H9 (cell line): ENCODE data around the gene TOR3A. TPM values are rescaled to one million over a fixed set of nuclear protein-coding genes. Genes with fewer than 3 reads are reported as not detected.
A peak's percentile ranks its signal among the peaks of the same experiment; 100 is the strongest.

Experiments used
- DNase-seq: peaks from one replicate; pipeline ENCODE4 v3.0.0-alpha.2; 2017
- H2AFZ ChIP-seq: one replicate; pipeline ENCODE4 v1.6.1; 2013; ENCODE audit warnings: mild to moderate bottlenecking, low read length, control low read depth, moderate library complexity
- H2AK5ac ChIP-seq: 2 replicates; pipeline ENCODE4 v1.6.1; 2013; ENCODE audit warnings: low read length, control low read depth, mixed read lengths; ENCODE audit not compliant: insufficient read length
- H2BK120ac ChIP-seq: one replicate; pipeline ENCODE4 v1.6.1; 2013; ENCODE audit warnings: low read depth, mild to moderate bottlenecking, low read length, control low read depth, inconsistent platforms; ENCODE audit not compliant: poor library complexity, severe bottlenecking
- H2BK12ac ChIP-seq: 2 replicates; pipeline ENCODE4 v1.6.1; 2013; ENCODE audit warnings: low read length, control low read depth, mixed read lengths, low read depth; ENCODE audit not compliant: insufficient read length
- H2BK15ac ChIP-seq: 2 replicates; pipeline ENCODE4 v1.6.1; 2013; ENCODE audit warnings: low read depth, low read length, control low read depth
- H2BK20ac ChIP-seq: one replicate; pipeline ENCODE4 v1.6.1; 2013; ENCODE audit warnings: low read depth, mild to moderate bottlenecking, low read length, control low read depth, inconsistent platforms; ENCODE audit not compliant: poor library complexity, severe bottlenecking
- H2BK5ac ChIP-seq: 2 replicates; pipeline ENCODE4 v1.6.1; 2013; ENCODE audit warnings: low read length, control low read depth, mixed read lengths; ENCODE audit not compliant: insufficient read length
- H3K14ac ChIP-seq: 2 replicates; pipeline ENCODE4 v1.6.1; 2013; ENCODE audit warnings: low read length, control low read depth; ENCODE audit not compliant: insufficient read depth
- H3K18ac ChIP-seq: 2 replicates; pipeline ENCODE4 v1.6.1; 2013; ENCODE audit warnings: low read depth, mild to moderate bottlenecking, mixed read lengths, low read length, control low read depth; ENCODE audit not compliant: insufficient read length
- H3K23ac ChIP-seq: 2 replicates; pipeline ENCODE4 v1.6.1; 2013; ENCODE audit warnings: low read length, control low read depth, mixed read lengths, low read depth; ENCODE audit not compliant: insufficient read length
- H3K23me2 ChIP-seq: 2 replicates; pipeline ENCODE4 v1.6.1; 2013; ENCODE audit warnings: low read depth, mild to moderate bottlenecking, mixed read lengths, low read length, control low read depth; ENCODE audit not compliant: insufficient read length, poor library complexity, severe bottlenecking
- H3K27ac ChIP-seq: 2 replicates; pipeline ENCODE4 v1.5.1; 2013; ENCODE audit warnings: low read length, control low read depth, mixed read lengths, low read depth; ENCODE audit not compliant: insufficient read length
- H3K27me3 ChIP-seq: 2 replicates; pipeline ENCODE4 v1.6.1; 2013; ENCODE audit warnings: low read length, control low read depth, inconsistent platforms; ENCODE audit not compliant: insufficient read depth
- H3K4ac ChIP-seq: 2 replicates; pipeline ENCODE4 v1.6.1; 2013; ENCODE audit warnings: low read depth, mild to moderate bottlenecking, control low read depth, inconsistent platforms, low read length, moderate library complexity
- H3K4me1 ChIP-seq: 2 replicates; pipeline ENCODE4 v1.6.1; 2013; ENCODE audit warnings: low read length, control low read depth, inconsistent platforms; ENCODE audit not compliant: insufficient read depth
- H3K4me2 ChIP-seq: 2 replicates; pipeline ENCODE4 v1.6.1; 2013; ENCODE audit warnings: low read length, control low read depth, mixed read lengths; ENCODE audit not compliant: insufficient read length, insufficient read depth
- H3K56ac ChIP-seq: 2 replicates; pipeline ENCODE4 v1.6.1; 2013; ENCODE audit warnings: low read depth, mild to moderate bottlenecking, mixed read lengths, low read length, control low read depth; ENCODE audit not compliant: insufficient read length
- H3K79me1 ChIP-seq: 2 replicates; pipeline ENCODE4 v1.6.1; 2013; ENCODE audit warnings: low read depth, mild to moderate bottlenecking, moderate library complexity, low read length, control low read depth, inconsistent platforms; ENCODE audit not compliant: insufficient read depth, poor library complexity, severe bottlenecking
- H3K79me2 ChIP-seq: 2 replicates; pipeline ENCODE4 v1.6.1; 2013; ENCODE audit warnings: low read length, control low read depth, inconsistent platforms; ENCODE audit not compliant: insufficient read depth
- H3K9ac ChIP-seq: 2 replicates; pipeline ENCODE4 v1.6.1; 2013; ENCODE audit warnings: low read length, control low read depth, mixed read lengths; ENCODE audit not compliant: insufficient read length; ENCODE audit errors: extremely low read depth
- H3K9me3 ChIP-seq: one replicate; pipeline ENCODE4 v1.6.1; 2013; ENCODE audit warnings: low read depth, low read length, inconsistent platforms; ENCODE audit not compliant: control insufficient read depth
- H3T11ph ChIP-seq: one replicate; pipeline ENCODE4 v1.6.1; 2013; ENCODE audit warnings: mild to moderate bottlenecking, low read length, control low read depth, inconsistent platforms
- H4K20me1 ChIP-seq: one replicate; pipeline ENCODE4 v1.6.1; 2013; ENCODE audit not compliant: control insufficient read depth, insufficient read length, insufficient read depth
- H4K5ac ChIP-seq: 2 replicates; pipeline ENCODE4 v1.6.1; 2013; ENCODE audit warnings: low read depth, mild to moderate bottlenecking, mixed read lengths, low read length, control low read depth; ENCODE audit not compliant: insufficient read length
- H4K8ac ChIP-seq: replicated peaks from 2 replicates; pipeline ENCODE4 v1.6.1; 2013; ENCODE audit warnings: low read length, control low read depth, mixed read lengths, low read depth; ENCODE audit not compliant: insufficient read length
- H4K91ac ChIP-seq: 2 replicates; pipeline ENCODE4 v1.6.1; 2013; ENCODE audit warnings: low read depth, mild to moderate bottlenecking, moderate library complexity, mixed read lengths, low read length, control low read depth; ENCODE audit not compliant: insufficient read length
- H3K27ac Mint-ChIP-seq, 3 experiments: 2 replicates in 2 of 3; 3 replicates in 1 of 3; pipeline ENCODE4 v1.8.0; 2020 to 2021; ENCODE audit warnings: mixed read lengths in 3 of 3, mild to moderate bottlenecking in 1 of 3, moderate library complexity in 1 of 3
- H3K27me3 Mint-ChIP-seq: 2 replicates; pipeline ENCODE4 v1.8.0; 2021; ENCODE audit warnings: low read depth, mild to moderate bottlenecking, moderate library complexity, mixed read lengths
- H3K36me3 Mint-ChIP-seq, 3 experiments: 2 replicates in 2 of 3; 3 replicates in 1 of 3; pipeline ENCODE4 v1.8.0; 2020 to 2021; ENCODE audit warnings: low read depth in 3 of 3, mixed read lengths in 3 of 3; ENCODE audit not compliant: insufficient read depth in 1 of 3
- H3K4me1 Mint-ChIP-seq, 2 experiments: 2 replicates each; pipeline ENCODE4 v1.8.0; 2020; ENCODE audit warnings: mixed read lengths in 2 of 2
- H3K4me3 Mint-ChIP-seq, 2 experiments: 2 replicates in 1 of 2; 3 replicates in 1 of 2; pipeline ENCODE4 v1.8.0; 2020 to 2021; ENCODE audit warnings: mild to moderate bottlenecking in 2 of 2, mixed read lengths in 2 of 2, moderate library complexity in 1 of 2
- H3K9me3 Mint-ChIP-seq, 2 experiments: 2 replicates in 1 of 2; 3 replicates in 1 of 2; pipeline ENCODE4 v1.8.0; 2020; ENCODE audit warnings: mild to moderate bottlenecking in 2 of 2, mixed read lengths in 2 of 2, moderate library complexity in 1 of 2
- CTCF ChIP-seq: fragments of 200-600 bp; sonication (generic); conservative IDR thresholded peaks from 3 replicates; pipeline ENCODE4 v1.8.0; 2021; ENCODE audit warnings: antibody characterized with exemption, mild to moderate bottlenecking
- WGBS: extraction: QIAGEN DNeasy Blood & Tissue Kit; methylation state at CpG from one replicate; pipeline ENCODE4 v1.1.7; 2013; ENCODE audit warnings: missing lambda C conversion rate, low lambda C conversion rate, mixed read lengths; ENCODE audit not compliant: insufficient read length; ENCODE audit errors: extremely low coverage; 5-methylcytosine and 5-hydroxymethylcytosine counted together
- total RNA-seq: library from RNA; stranded (reverse); gene quantifications from 2 replicates; pipeline ENCODE4 v1.2.1, GENCODE V29; 2021

TOR3A gene
- total RNA-seq, 1 experiment from 2014 or later, result 27.3 TPM

GRCh38 chr1:179142889-179143299 is 61.0 kb downstream of the TOR3A start:
- Mint-ChIP-seq H3K9me3 (peaks cover 16 to 19% of the 10 kb centered on the region in 2 experiments), H3K27me3 (no peaks in the 10 kb centered on the region), H3K36me3 (peaks cover 17 to 21% (median 19%) of the 10 kb centered on the region in 3 experiments), H3K27ac (peak overlapping the region in 1 of 3 experiments; percentile 18; a peak in 2 of 7 replicates), H3K4me1 (peaks cover 6 to 15% of the 10 kb centered on the region in 2 experiments), H3K4me3 (no peak overlapping the region)
- H3K18ac ChIP-seq, result no peak overlapping the region
- TF ChIP-seq CTCF, result no peak
- no peaks in the 10 kb centered on the region for H3K27me3 ChIP-seq
- no peaks in the 10 kb centered on the region; the same call in 1 of the 2 replicates for H3K4me1 ChIP-seq
- DNase-seq, result no peak
- H3K27ac ChIP-seq, result no peak overlapping the region
- H3K14ac ChIP-seq, result no peak overlapping the region
- H3K9ac ChIP-seq, result no peak overlapping the region
- H3K4ac ChIP-seq, result no peak overlapping the region
- H2BK5ac ChIP-seq, result no peak overlapping the region
- no peak overlapping the region for H3K4me2 ChIP-seq
- no peak overlapping the region for H2AFZ ChIP-seq
- H2BK15ac ChIP-seq, result no peak overlapping the region
- peaks cover 4% of the 10 kb centered on the region for H3K79me1 ChIP-seq
- H3K56ac ChIP-seq, result no peak overlapping the region
- no peak overlapping the region for H4K5ac ChIP-seq
- H3K9me3 ChIP-seq, result no peaks in the 10 kb centered on the region
- H4K8ac ChIP-seq, result no peak overlapping the region
- H3K23ac ChIP-seq, result no peak overlapping the region
- no peak overlapping the region for H4K91ac ChIP-seq
- H3K23me2 ChIP-seq, result no peaks in the 10 kb centered on the region
- H3K79me2 ChIP-seq, result no peaks in the 10 kb centered on the region; the same call in 1 of the 2 replicates
- H2BK20ac ChIP-seq, result no peak overlapping the region
- H2BK12ac ChIP-seq, result no peak overlapping the region
- H4K20me1 ChIP-seq, result no peaks in the 10 kb centered on the region
- no CpG with 5 or more reads among the region's 2 CpGs for WGBS
- no peak overlapping the region for H3T11ph ChIP-seq
- no peak overlapping the region for H2BK120ac ChIP-seq
- no peak overlapping the region for H2AK5ac ChIP-seq
